HG03342 (cell line): ENCODE data around the gene ZNF789.
A peak's percentile ranks its signal among the peaks of the same experiment; 100 is the strongest.

Source experiments
- ATAC-seq: cut with Tn5 transposase; IDR thresholded peaks from one replicate; pipeline ENCODE4 v1.9.1; 2021; ENCODE audit warnings: mild to moderate bottlenecking, moderate library complexity; ENCODE audit not compliant: unreplicated experiment

ZNF789 gene

GRCh38 chr7:99457650-99458493 lies 14.8 kb upstream of the ZNF789 start:
- no peak for ATAC-seq

GRCh38 chr7:99459087-99459486 lies 13.6 kb upstream of the ZNF789 start:
- ATAC-seq = no peak

GRCh38 chr7:99460651-99461050 lies 12.0 kb upstream of the ZNF789 start:
- no peak for ATAC-seq

- no peak for ATAC-seq
Measured at GRCh38 chr7:99461221-99461620, 11.5 kb upstream of the ZNF789 start.

- no peak for ATAC-seq
Measured at GRCh38 chr7:99465421-99465768, 7.3 kb upstream of the ZNF789 start.

- no peak for ATAC-seq
Measured at GRCh38 chr7:99468336-99468918, 4.3 kb upstream of the ZNF789 start.

GRCh38 chr7:99469381-99470065 lies 3.2 kb upstream of the ZNF789 start:
- ATAC-seq = no peak

- peak; percentile 11 for ATAC-seq
Measured at GRCh38 chr7:99473315-99473596, 566 bp downstream of the ZNF789 start.

GRCh38 chr7:99476107-99476506 lies 3.4 kb downstream of the ZNF789 start:
- ATAC-seq = no peak

- no peak for ATAC-seq
Measured at GRCh38 chr7:99478464-99479440, 6.1 kb downstream of the ZNF789 start.

- ATAC-seq = no peak
Measured at GRCh38 chr7:99485094-99485493, 12.4 kb downstream of the ZNF789 start.

- ATAC-seq = no peak
Measured at GRCh38 chr7:99489235-99489634, 16.5 kb downstream of the ZNF789 start.

GRCh38 chr7:99490878-99491277 lies 18.2 kb downstream of the ZNF789 start:
- ATAC-seq = no peak

GRCh38 chr7:99493823-99494222 lies 21.1 kb downstream of the ZNF789 start:
- no peak for ATAC-seq

- ATAC-seq = no peak
Measured at GRCh38 chr7:99497766-99498545, 25.3 kb downstream of the ZNF789 start.

- no peak for ATAC-seq
Measured at GRCh38 chr7:99498546-99498944, 25.9 kb downstream of the ZNF789 start.

GRCh38 chr7:99499371-99499720 lies 26.7 kb downstream of the ZNF789 start:
- peak; percentile 24 for ATAC-seq

GRCh38 chr7:99499721-99500636 lies 27.3 kb downstream of the ZNF789 start, which contains the start of gene ZNF394:
Gene ZNF394, minus strand, starts transcription at chr7:99500281. Its CDS starts 188 bp downstream, at chr7:99500093.
- peak; percentile 40 for ATAC-seq

GRCh38 chr7:99500637-99501009 lies 27.9 kb downstream of the ZNF789 start:
- ATAC-seq = no peak
